ENCODE measurements around the gene GTPBP4. TPM values are rescaled to one million over a fixed set of nuclear protein-coding genes. Genes with fewer than 3 reads are reported as not detected.

GTPBP4 gene
- 25.0 and 27.1 TPM in 2 replicates for total RNA-seq

- Histone ChIP-seq H3K9me3 (ENCODE audit: low read depth, low read length) (no peaks in the 10 kb centered on the region), H3K79me2 (ENCODE audit: insufficient read depth, low read length) (peaks cover 65% of the 10 kb centered on the region), H3K4me1 (ENCODE audit: insufficient read depth, low read length) (peaks cover 36% of the 10 kb centered on the region), H3K4me2 (ENCODE audit: insufficient read depth, low read length) (peak within 1 kb of the TSS; percentile 84), H2AFZ (ENCODE audit: low read length) (peak within 1 kb of the TSS; percentile 68), H3K27ac (ENCODE audit: low read depth, low read length) (peak within 1 kb of the TSS; percentile 98), H4K20me1 (ENCODE audit: insufficient read depth, low read length) (peaks cover 24% of the 10 kb centered on the region), H3K4me3 (ENCODE audit: insufficient read depth, low read length) (peak within 1 kb of the TSS; percentile 98), H3K36me3 (ENCODE audit: insufficient read depth, low read length) (peaks cover 12% of the 10 kb centered on the region), H3K27me3 (ENCODE audit: insufficient read depth, low read length) (no peaks in the 10 kb centered on the region)
- DNase-seq (ENCODE audit: insufficient read length, low spot score, missing footprints): peak; percentile 99
- peak; percentile 7 for TF ChIP-seq CTCF (IDR thresholded peaks at IDR 0.05; ENCODE audit: extremely low read depth, low read depth, low read length)
Observed at GRCh38 chr10:987870-988666, at the start of gene GTPBP4. Gene GTPBP4 (plus strand): TSS chr10:988434. CDS start chr10:988480, 46 bp downstream.

DNA sequence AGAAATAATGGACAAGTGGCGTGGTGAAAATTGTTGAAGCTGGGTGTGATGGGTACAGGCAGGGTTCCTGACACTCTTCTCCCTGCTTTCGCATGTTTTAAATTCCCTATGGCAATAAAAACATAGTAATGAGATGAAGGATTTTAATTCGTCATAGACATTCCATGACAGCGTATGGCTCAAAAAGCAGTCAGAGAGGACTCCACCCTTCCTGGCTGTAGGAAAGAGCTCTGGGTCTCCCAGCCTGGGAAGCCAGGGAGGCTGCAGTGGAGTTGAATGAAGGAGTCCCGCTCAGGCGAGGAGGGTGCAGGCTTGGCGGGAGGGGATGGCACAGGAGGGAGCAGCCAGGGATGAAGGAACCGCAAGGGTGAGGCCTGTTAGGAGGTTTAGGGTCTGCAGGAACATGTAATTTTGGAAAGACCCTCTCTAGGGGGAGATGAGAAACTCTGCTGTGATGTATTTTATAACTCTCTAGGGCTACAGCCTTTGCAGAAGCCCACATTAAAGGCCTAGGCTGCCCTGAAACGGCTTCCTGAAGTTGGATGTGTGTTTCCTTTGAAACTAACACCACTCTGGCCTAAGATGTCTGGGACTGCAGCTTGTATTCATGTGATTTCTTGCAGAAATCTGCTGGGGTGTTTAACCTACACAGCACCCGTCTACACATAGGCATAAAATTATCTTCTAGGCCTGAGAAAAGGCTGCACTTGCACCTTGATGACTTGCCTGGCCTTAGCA lies 49.1 kb upstream of the GTPBP4 start:
- Histone ChIP-seq H3K4me1 (ENCODE audit: insufficient read depth, low read length) (no peaks in the 10 kb centered on the region), H3K4me3 (ENCODE audit: insufficient read depth, low read length) (no peak overlapping the region), H3K27ac (ENCODE audit: low read depth, low read length) (no peak overlapping the region), H3K4me2 (ENCODE audit: insufficient read depth, low read length) (no peak overlapping the region), H3K79me2 (ENCODE audit: insufficient read depth, low read length) (no peaks in the 10 kb centered on the region), H4K20me1 (ENCODE audit: insufficient read depth, low read length) (no peaks in the 10 kb centered on the region), H2AFZ (ENCODE audit: low read length) (peak overlapping the region; percentile 80), H3K36me3 (ENCODE audit: insufficient read depth, low read length) (no peaks in the 10 kb centered on the region), H3K27me3 (ENCODE audit: insufficient read depth, low read length) (no peaks in the 10 kb centered on the region), H3K9me3 (ENCODE audit: low read depth, low read length) (no peaks in the 10 kb centered on the region)
- no peak for TF ChIP-seq CTCF (IDR thresholded peaks at IDR 0.05; ENCODE audit: extremely low read depth, low read depth, low read length)
- peak; percentile 80 for DNase-seq (ENCODE audit: insufficient read length, low spot score, missing footprints)

DNA sequence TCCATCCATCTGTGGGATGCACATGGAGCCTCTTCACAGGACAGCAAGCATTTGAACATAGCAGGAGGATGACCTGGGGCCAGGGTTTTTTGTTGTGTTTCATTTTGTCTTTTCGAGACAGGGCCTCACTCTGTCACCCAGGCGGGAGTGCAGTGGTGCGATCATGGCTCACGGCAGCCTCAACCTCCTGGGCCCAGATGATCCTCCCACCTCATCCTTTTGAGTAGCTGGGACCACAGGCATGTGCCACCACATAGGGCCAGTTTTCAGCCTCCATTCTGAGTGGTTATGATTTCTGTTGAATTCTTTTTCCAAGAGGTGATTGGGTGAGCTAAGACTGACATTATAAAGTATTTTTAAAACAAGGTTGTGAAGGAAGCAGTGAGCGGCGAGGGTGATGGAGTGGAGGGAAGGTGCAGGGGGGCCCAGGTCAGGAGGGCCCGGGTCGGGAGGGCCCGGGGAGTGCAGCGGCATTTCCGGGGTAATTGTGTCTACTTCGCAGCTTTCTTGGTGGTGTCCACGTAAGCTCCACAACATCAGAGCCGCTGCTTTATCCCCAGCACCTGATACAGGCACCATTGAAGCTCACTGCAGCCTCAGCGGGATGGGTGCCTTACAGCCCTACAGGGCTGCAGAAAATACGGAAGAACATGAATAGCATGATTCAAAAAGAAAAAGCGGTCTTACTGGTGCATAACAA lies 44.8 kb upstream of the GTPBP4 start:
- H3K79me2 ChIP-seq (ENCODE audit: insufficient read depth, low read length): no peaks in the 10 kb centered on the region
- no peak overlapping the region for H2AFZ ChIP-seq (ENCODE audit: low read length)
- H3K27ac ChIP-seq (ENCODE audit: low read depth, low read length): no peak overlapping the region
- no peaks in the 10 kb centered on the region for H3K9me3 ChIP-seq (ENCODE audit: low read depth, low read length)
- peaks cover 5% of the 10 kb centered on the region for H3K4me1 ChIP-seq (ENCODE audit: insufficient read depth, low read length)
- no peak for TF ChIP-seq CTCF (IDR thresholded peaks at IDR 0.05; ENCODE audit: extremely low read depth, low read depth, low read length)
- H4K20me1 ChIP-seq (ENCODE audit: insufficient read depth, low read length): no peaks in the 10 kb centered on the region
- DNase-seq (ENCODE audit: insufficient read length, low spot score, missing footprints): peak; percentile 25
- H3K4me3 ChIP-seq (ENCODE audit: insufficient read depth, low read length): no peak overlapping the region
- H3K27me3 ChIP-seq (ENCODE audit: insufficient read depth, low read length): no peaks in the 10 kb centered on the region
- no peaks in the 10 kb centered on the region for H3K36me3 ChIP-seq (ENCODE audit: insufficient read depth, low read length)
- no peak overlapping the region for H3K4me2 ChIP-seq (ENCODE audit: insufficient read depth, low read length)

Measured in osteoblast (primary cell).